Measurements from ENCODE around the gene GSC2. TPM values are rescaled to one million over a fixed set of nuclear protein-coding genes. Genes with fewer than 3 reads are reported as not detected.

Gene GSC2
- total RNA-seq, 1 donor from 2014 or later, result not detected

DNA sequence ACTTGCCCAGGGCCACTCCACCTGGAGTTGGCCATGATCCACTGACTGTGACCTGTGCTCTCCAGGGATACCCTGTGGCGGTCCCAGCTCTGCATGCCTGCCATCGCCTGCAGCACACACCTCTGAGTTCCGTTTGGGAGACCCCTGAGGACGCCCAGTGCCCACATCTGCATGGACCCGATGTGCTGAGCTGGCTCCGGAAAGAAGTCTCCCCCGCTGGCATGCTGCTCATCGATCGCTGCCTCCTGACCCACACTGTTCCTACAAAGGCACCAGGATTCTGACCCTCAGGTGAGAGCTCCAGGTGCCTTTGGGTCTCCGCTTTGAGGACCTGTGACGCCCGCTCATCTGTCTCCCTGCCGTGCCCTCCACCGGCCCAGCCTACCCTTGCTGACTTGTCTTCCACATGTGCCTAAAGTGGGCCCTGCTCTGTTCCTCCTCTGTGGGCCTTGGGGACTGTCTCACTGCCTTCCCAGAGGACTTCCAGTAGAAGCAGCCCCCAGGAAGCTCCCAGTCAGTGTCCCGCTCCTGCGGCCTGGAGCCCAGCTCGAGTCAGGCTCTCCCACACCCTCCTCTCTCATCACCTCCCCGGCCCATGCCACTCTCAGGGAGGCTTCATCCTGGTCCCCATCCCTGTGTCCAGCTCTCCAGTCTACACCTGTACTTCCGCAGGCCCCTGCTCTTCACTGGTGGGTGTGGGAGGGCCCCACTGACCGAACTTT is 34.3 kb upstream of the GSC2 start:
- Mint-ChIP-seq H3K27ac (peak overlapping the region; percentile 69), H3K36me3 (no peaks in the 10 kb centered on the region), H3K27me3 (no peaks in the 10 kb centered on the region), H3K4me1 (ENCODE audit: unreplicated experiment) (peaks cover 10% of the 10 kb centered on the region), H3K9me3 (no peaks in the 10 kb centered on the region), H3K4me3 (no peak overlapping the region)
- DNase-seq (ENCODE audit: extremely low spot score, unreplicated experiment), result no peak
- TF ChIP-seq, protein P1, sequence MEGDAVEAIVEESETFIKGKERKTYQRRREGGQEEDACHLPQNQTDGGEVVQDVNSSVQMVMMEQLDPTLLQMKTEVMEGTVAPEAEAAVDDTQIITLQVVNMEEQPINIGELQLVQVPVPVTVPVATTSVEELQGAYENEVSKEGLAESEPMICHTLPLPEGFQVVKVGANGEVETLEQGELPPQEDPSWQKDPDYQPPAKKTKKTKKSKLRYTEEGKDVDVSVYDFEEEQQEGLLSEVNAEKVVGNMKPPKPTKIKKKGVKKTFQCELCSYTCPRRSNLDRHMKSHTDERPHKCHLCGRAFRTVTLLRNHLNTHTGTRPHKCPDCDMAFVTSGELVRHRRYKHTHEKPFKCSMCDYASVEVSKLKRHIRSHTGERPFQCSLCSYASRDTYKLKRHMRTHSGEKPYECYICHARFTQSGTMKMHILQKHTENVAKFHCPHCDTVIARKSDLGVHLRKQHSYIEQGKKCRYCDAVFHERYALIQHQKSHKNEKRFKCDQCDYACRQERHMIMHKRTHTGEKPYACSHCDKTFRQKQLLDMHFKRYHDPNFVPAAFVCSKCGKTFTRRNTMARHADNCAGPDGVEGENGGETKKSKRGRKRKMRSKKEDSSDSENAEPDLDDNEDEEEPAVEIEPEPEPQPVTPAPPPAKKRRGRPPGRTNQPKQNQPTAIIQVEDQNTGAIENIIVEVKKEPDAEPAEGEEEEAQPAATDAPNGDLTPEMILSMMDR (conservative IDR thresholded peaks at IDR 0.05), result no peak

DNA sequence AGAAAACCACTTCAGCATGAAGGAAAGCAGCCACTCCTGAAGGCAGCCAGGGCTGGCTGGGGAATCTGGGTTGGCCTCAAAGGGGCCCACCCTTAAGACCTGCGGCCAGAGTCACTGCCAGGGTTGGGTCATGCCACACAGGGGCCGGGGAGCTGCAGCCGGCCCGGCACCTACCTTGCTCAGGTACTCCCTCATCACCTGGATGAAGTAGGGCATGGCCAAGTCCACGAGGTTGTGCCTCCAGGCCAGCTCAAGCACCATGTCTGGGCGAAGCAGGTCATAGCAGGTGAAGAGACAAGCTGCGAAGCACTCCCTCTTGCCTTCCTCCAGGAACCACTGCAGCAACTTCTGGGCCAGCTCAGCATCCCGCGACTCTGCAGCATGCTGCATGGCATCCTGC is 33.1 kb upstream of the GSC2 start:
- no peak overlapping the region for H3K27ac Mint-ChIP-seq

DNA sequence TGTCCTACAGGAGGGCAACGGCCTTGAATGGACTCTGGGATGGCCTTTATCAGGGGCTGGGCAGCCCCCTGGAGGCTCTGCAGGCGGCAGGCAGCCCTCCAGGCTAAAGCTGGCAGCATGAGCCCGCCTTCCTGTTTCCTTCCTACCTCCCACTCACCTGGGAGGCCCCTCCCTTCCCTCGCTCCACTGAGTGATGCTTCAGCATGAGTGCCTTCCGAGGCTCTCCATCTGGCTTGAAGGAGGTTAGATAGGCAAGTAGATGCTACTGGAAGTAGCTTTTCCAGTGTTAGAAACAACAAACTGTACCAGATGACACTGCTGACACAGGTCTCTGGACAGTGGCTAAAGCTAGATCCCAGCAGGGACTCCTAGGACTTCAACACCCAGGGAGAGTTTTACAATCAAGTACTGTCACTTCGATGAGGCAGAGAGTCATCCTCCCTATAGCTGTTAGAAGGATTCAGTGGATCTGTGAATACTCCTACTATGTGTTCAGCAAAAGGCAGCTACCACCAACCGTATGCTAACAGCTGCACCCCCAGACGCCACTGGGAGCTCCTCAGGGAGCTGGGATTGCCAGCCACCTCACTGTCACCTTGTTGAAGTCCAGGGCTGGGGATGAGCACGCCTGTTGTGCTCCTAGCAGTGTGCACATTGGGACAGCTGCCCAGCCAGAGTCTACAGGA is 32.5 kb upstream of the GSC2 start:
- TF ChIP-seq, protein P1 (conservative IDR thresholded peaks at IDR 0.05), result no peak
- Mint-ChIP-seq H3K36me3 (no peaks in the 10 kb centered on the region), H3K27ac (no peak overlapping the region), H3K4me3 (no peak overlapping the region), H3K27me3 (no peaks in the 10 kb centered on the region), H3K9me3 (no peaks in the 10 kb centered on the region), H3K4me1 (ENCODE audit: unreplicated experiment) (peaks cover 13% of the 10 kb centered on the region)
- DNase-seq (ENCODE audit: extremely low spot score, unreplicated experiment), result no peak

More for the DNA sequence above, 33.1 kb upstream of the GSC2 start:
- TF ChIP-seq, protein P1 (conservative IDR thresholded peaks at IDR 0.05), result no peak
- Mint-ChIP-seq H3K27me3 (no peaks in the 10 kb centered on the region), H3K36me3 (no peaks in the 10 kb centered on the region), H3K9me3 (no peaks in the 10 kb centered on the region), H3K4me3 (no peak overlapping the region), H3K4me1 (ENCODE audit: unreplicated experiment) (peaks cover 13% of the 10 kb centered on the region)
- DNase-seq (ENCODE audit: extremely low spot score, unreplicated experiment), result no peak

DNA sequence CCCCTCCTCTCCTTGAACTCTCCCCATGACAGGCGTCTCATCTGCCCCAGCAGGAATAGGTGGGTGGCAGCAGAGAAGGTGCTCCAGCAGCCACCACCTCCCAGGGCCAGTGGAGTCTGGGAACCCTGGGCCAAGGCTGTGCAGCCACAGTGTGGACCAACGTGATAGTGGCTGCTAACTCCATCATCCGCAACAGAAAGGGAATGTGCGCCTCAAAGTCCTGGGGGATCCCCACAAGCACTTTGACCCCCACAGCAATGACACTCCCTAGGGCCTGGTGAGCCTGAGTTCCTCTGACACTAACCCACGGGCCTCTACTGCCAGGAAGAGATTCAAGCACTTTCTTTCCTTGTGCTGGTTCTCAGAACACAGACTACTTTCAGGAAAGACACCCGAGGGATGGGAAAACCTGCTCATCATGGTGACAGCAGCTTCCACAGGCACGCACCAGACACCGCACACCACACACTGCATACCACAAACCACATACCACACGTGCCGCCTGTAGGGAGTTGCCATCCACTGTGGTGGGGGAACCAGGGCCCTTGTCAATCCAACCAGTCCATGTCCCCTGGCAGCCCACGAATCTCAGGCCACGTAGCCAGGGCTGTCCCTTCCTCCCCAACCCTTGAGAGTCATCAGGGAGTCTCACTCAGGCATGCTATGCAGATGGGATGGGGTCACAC is 31.8 kb upstream of the GSC2 start:
- TF ChIP-seq, protein P1 (conservative IDR thresholded peaks at IDR 0.05), result no peak
- DNase-seq (ENCODE audit: extremely low spot score, unreplicated experiment), result no peak
- Mint-ChIP-seq H3K9me3 (no peaks in the 10 kb centered on the region), H3K36me3 (no peaks in the 10 kb centered on the region), H3K27me3 (no peaks in the 10 kb centered on the region), H3K4me1 (ENCODE audit: unreplicated experiment) (peaks cover 13% of the 10 kb centered on the region), H3K4me3 (peak overlapping the region; percentile 10), H3K27ac (no peak overlapping the region)

DNA sequence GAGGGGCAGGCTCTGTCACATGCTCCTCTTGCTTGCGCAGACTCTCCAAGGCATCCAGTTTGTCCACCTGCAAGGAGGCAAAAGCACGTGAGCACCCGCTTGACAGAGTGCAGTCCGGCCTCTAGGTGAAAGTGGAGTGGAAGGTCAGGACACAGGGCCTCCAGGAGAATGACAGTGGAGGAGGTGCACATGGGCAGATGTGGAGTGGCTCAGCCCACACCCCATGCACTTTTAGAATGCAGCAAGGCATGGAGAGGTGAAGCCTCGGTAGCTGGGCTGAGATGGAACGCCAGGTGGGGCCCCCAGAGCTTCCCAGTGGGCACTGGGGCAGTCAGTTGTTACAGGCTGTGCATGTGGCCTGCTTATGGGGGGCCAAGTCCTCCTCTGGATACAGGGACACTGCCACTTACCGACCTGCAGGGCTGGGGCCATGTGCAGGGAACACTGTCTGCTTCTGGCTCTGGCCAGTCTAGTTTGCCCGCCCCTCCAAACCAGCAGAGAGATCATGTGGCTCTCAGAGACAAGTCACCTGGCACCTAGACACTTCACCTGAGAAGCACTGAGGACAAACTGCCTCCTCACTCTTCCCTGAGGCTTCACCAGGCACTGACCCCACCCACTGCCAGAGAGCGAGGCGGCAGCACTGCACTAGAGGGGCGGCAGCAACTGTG is 30.8 kb upstream of the GSC2 start:
- Mint-ChIP-seq H3K27ac (peak overlapping the region; percentile 4), H3K4me3 (no peak overlapping the region), H3K36me3 (no peaks in the 10 kb centered on the region), H3K9me3 (no peaks in the 10 kb centered on the region), H3K27me3 (no peaks in the 10 kb centered on the region), H3K4me1 (ENCODE audit: unreplicated experiment) (peaks cover 16% of the 10 kb centered on the region)
- DNase-seq (ENCODE audit: extremely low spot score, unreplicated experiment), result no peak
- TF ChIP-seq, protein P1 (conservative IDR thresholded peaks at IDR 0.05), result no peak
